ENCODE data around the gene PLCB3.

PLCB3 gene

GRCh38 chr11:64251016-64251752 is at the start of gene PLCB3:
PLCB3 (plus strand) TSS chr11:64251530; CDS start chr11:64251650, 120 bp downstream.
- Histone ChIP-seq H3K27me3 (replicated peaks; ENCODE audit: insufficient read depth, low read length) (peaks cover 5% of the 10 kb centered on the region; the same call in 1 of the 2 replicates), H3K9me3 (replicated peaks; ENCODE audit: insufficient read depth, low read length) (no peaks in the 10 kb centered on the region), H2AFZ (ENCODE audit: low read length) (peak within 1 kb of the TSS; percentile 84), H3K27ac (ENCODE audit: low read length) (no peak within 1 kb of the TSS), H3K9ac (ENCODE audit: low read length) (peak within 1 kb of the TSS; percentile 69), H3K4me2 (ENCODE audit: low read depth, low read length) (peak within 1 kb of the TSS; percentile 100), H3K9me2 (replicated peaks; ENCODE audit: insufficient read depth, low read length) (no peaks in the 10 kb centered on the region), H3K79me2 (ENCODE audit: low read length) (peaks cover 13% of the 10 kb centered on the region), H3K36me3 (replicated peaks; ENCODE audit: insufficient read depth, low read length) (no peaks in the 10 kb centered on the region), H4K20me1 (ENCODE audit: insufficient read depth, low read length) (no peaks in the 10 kb centered on the region), H3K4me1 (ENCODE audit: low read length) (no peaks in the 10 kb centered on the region; the same call in 1 of the 2 replicates), H3F3A (ENCODE audit: insufficient read depth, low read length) (0 out of 2 replicates have a peak, but pooled peaks cover 4% of the 10 kb centered on the region), H3K4me3 (ENCODE audit: low read length) (peak within 1 kb of the TSS; percentile 83)
- peak; percentile 56 for DNase-seq
- TF ChIP-seq EZH2 (optimal IDR thresholded peaks at IDR 0.05; ENCODE audit: low read depth, low read length): no peak
- TF ChIP-seq, protein P1, sequence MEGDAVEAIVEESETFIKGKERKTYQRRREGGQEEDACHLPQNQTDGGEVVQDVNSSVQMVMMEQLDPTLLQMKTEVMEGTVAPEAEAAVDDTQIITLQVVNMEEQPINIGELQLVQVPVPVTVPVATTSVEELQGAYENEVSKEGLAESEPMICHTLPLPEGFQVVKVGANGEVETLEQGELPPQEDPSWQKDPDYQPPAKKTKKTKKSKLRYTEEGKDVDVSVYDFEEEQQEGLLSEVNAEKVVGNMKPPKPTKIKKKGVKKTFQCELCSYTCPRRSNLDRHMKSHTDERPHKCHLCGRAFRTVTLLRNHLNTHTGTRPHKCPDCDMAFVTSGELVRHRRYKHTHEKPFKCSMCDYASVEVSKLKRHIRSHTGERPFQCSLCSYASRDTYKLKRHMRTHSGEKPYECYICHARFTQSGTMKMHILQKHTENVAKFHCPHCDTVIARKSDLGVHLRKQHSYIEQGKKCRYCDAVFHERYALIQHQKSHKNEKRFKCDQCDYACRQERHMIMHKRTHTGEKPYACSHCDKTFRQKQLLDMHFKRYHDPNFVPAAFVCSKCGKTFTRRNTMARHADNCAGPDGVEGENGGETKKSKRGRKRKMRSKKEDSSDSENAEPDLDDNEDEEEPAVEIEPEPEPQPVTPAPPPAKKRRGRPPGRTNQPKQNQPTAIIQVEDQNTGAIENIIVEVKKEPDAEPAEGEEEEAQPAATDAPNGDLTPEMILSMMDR (IDR thresholded peaks at IDR 0.05; ENCODE audit: low read length): peak; percentile 49

DNA sequence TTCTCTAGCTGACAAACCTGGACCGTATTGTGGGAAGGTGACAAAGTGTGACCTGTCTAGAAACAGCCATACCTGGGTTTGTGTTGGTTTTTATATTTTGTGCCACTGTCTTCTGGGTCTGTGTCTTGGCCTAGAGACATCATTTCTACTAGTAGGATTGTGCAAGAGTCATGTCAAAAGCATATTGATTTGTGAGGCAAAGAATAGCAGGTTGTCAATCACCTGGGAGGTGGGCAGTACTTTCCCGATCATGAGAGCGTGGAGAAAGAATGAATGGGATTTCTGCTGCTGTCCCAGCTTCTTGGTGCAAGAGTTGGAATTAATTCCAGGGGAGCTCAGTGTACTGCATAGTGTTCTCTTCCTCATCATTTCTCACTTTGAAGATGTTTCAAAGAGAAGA is 49.8 kb upstream of the PLCB3 start:
- no peaks in the 10 kb centered on the region for H3K9me3 ChIP-seq (replicated peaks; ENCODE audit: insufficient read depth, low read length)
- no peaks in the 10 kb centered on the region for H3K27me3 ChIP-seq (replicated peaks; ENCODE audit: insufficient read depth, low read length)
- H3K79me2 ChIP-seq (ENCODE audit: low read length): peaks cover 62% of the 10 kb centered on the region
- H3K4me1 ChIP-seq (ENCODE audit: low read length): peaks cover 7% of the 10 kb centered on the region; the same call in 1 of the 2 replicates
- TF ChIP-seq EZH2 (optimal IDR thresholded peaks at IDR 0.05; ENCODE audit: low read depth, low read length): no peak
- no peak for TF ChIP-seq EZH2phosphoT487 (IDR thresholded peaks at IDR 0.05; ENCODE audit: low read length)
- TF ChIP-seq, protein P1 (IDR thresholded peaks at IDR 0.05; ENCODE audit: low read length): no peak
- H3K27ac ChIP-seq (ENCODE audit: low read length): no peak overlapping the region
- DNase-seq: no peak
- H3F3A ChIP-seq (ENCODE audit: insufficient read depth, low read length): no peaks in the 10 kb centered on the region; the same call in 1 of the 2 replicates
- peaks cover 31% of the 10 kb centered on the region for H3K36me3 ChIP-seq (replicated peaks; ENCODE audit: insufficient read depth, low read length)
- no peak overlapping the region for H3K4me3 ChIP-seq (ENCODE audit: low read length)
- H3K9ac ChIP-seq (ENCODE audit: low read length): no peak overlapping the region
- no peak overlapping the region for H2AFZ ChIP-seq (ENCODE audit: low read length)
- H4K20me1 ChIP-seq (ENCODE audit: insufficient read depth, low read length): no peaks in the 10 kb centered on the region
- no peaks in the 10 kb centered on the region for H3K9me2 ChIP-seq (replicated peaks; ENCODE audit: insufficient read depth, low read length)
- no peak overlapping the region for H3K4me2 ChIP-seq (ENCODE audit: low read depth, low read length)

- Histone ChIP-seq H3K36me3 (replicated peaks; ENCODE audit: insufficient read depth, low read length) (peaks cover 20% of the 10 kb centered on the region; the same call in 1 of the 2 replicates), H3K9me2 (replicated peaks; ENCODE audit: insufficient read depth, low read length) (no peaks in the 10 kb centered on the region), H3K27ac (ENCODE audit: low read length) (no peak overlapping the region), H3K9ac (ENCODE audit: low read length) (no peak overlapping the region), H3K4me1 (ENCODE audit: low read length) (peaks cover 10% of the 10 kb centered on the region), H3K4me2 (ENCODE audit: low read depth, low read length) (no peak overlapping the region), H3F3A (ENCODE audit: insufficient read depth, low read length) (no peaks in the 10 kb centered on the region; the same call in none of the 2 replicates), H3K9me3 (replicated peaks; ENCODE audit: insufficient read depth, low read length) (no peaks in the 10 kb centered on the region), H3K27me3 (replicated peaks; ENCODE audit: insufficient read depth, low read length) (no peaks in the 10 kb centered on the region), H4K20me1 (ENCODE audit: insufficient read depth, low read length) (no peaks in the 10 kb centered on the region), H2AFZ (ENCODE audit: low read length) (no peak overlapping the region), H3K79me2 (ENCODE audit: low read length) (peaks cover 48% of the 10 kb centered on the region), H3K4me3 (ENCODE audit: low read length) (no peak overlapping the region)
- no peak for DNase-seq
- TF ChIP-seq, protein P1 (IDR thresholded peaks at IDR 0.05; ENCODE audit: low read length): no peak
- TF ChIP-seq EZH2 (optimal IDR thresholded peaks at IDR 0.05; ENCODE audit: low read depth, low read length) (no peak), EZH2phosphoT487 (IDR thresholded peaks at IDR 0.05; ENCODE audit: low read length) (no peak)
These were observed 48.3 kb upstream of the PLCB3 start for GRCh38 chr11:64202992-64203391.

All from MM.1S (cell line).